Smooth muscle cell (in vitro differentiated cells): ENCODE data around the gene IFT25. TPM values are rescaled to one million over a fixed set of nuclear protein-coding genes. Genes with fewer than 3 reads are reported as not detected.

Experiments used
- DNase-seq: peaks from one replicate; lab custom pipeline; 2025; ENCODE audit not compliant: unreplicated experiment; lab: John Stamatoyannopoulos, UW
- H2AFZ ChIP-seq: fragments of 200-600 bp; sonication (generic); 2 replicates; pipeline ENCODE4 v1.6.0; 2016; ENCODE audit warnings: antibody characterized with exemption, low read depth, mild to moderate bottlenecking
- H3F3A ChIP-seq: fragments of 200-600 bp; sonication (generic); 2 replicates; pipeline ENCODE4 v1.6.0; 2017; ENCODE audit warnings: antibody characterized with exemption, low read depth
- H3K27ac ChIP-seq: fragments of 200-600 bp; sonication (generic); 2 replicates; pipeline ENCODE4 v1.5.1; 2016; ENCODE audit warnings: low read depth, mild to moderate bottlenecking
- H3K27me3 ChIP-seq: fragments of 200-600 bp; sonication (generic); 2 replicates; pipeline ENCODE4 v1.6.1; 2016; ENCODE audit warnings: low read depth, mild to moderate bottlenecking
- H3K36me3 ChIP-seq: fragments of 200-600 bp; sonication (generic); 2 replicates; pipeline ENCODE4 v1.5.1; 2016; ENCODE audit warnings: low read depth
- H3K4me1 ChIP-seq: fragments of 200-600 bp; sonication (generic); 2 replicates; pipeline ENCODE4 v1.5.1; 2016; ENCODE audit warnings: low read depth
- H3K4me2 ChIP-seq: fragments of 200-600 bp; sonication (generic); 2 replicates; pipeline ENCODE4 v1.6.0; 2016; ENCODE audit warnings: mild to moderate bottlenecking
- H3K4me3 ChIP-seq: fragments of 200-600 bp; sonication (generic); 2 replicates; pipeline ENCODE4 v1.5.1; 2016; ENCODE audit warnings: mild to moderate bottlenecking
- H3K79me2 ChIP-seq: fragments of 200-600 bp; sonication (generic); 2 replicates; pipeline ENCODE4 v1.6.0; 2016; ENCODE audit warnings: low read depth, mild to moderate bottlenecking
- H3K9ac ChIP-seq: fragments of 200-600 bp; sonication (generic); 2 replicates; pipeline ENCODE4 v1.6.0; 2016; ENCODE audit warnings: low read depth
- H3K9me3 ChIP-seq: fragments of 200-600 bp; sonication (generic); replicated peaks from 2 replicates; pipeline ENCODE4 v1.5.1; 2016; ENCODE audit warnings: low read depth
- H4K20me1 ChIP-seq: fragments of 200-600 bp; sonication (generic); 2 replicates; pipeline ENCODE4 v1.6.0; 2016; ENCODE audit warnings: low read depth
- CTCF ChIP-seq: fragments of 200-600 bp; sonication (generic); IDR thresholded peaks from 2 replicates; pipeline ENCODE4 v1.5.1; 2017; ENCODE audit warnings: borderline replicate concordance, mild to moderate bottlenecking, antibody characterized with exemption; ENCODE audit not compliant: insufficient read depth, poor library complexity, severe bottlenecking
- WGBS: methylation state at CpG from one replicate; pipeline ENCODE4 v1.1.7; 2016; ENCODE audit warnings: low lambda C conversion rate; 5-methylcytosine and 5-hydroxymethylcytosine counted together
- polyA plus RNA-seq: library from polyadenylated mRNA; unstranded; fragments of >200 nt; fragmentation: Nextera tagmentation; extraction: Ambion mirVana; gene quantifications from 2 replicates; pipeline ENCODE4 v1.2.1, GENCODE V29; 2016
- total RNA-seq: library from RNA; depleted of rRNA; stranded (reverse); fragments of >200 nt; gene quantifications from 2 replicates; pipeline ENCODE4 v1.2.3, GENCODE V29; 2014

IFT25 gene
- total and polyA plus RNA-seq, 2 experiments from 2014 or later = 27.4 to 46.3 TPM

GRCh38 chr1:53986458-53986857 lies 41.0 kb upstream of the IFT25 start:
- Histone ChIP-seq H4K20me1 (no peaks in the 10 kb centered on the region), H3K4me1 (peaks cover 14% of the 10 kb centered on the region), H3K27me3 (no peaks in the 10 kb centered on the region), H3K36me3 (no peaks in the 10 kb centered on the region), H3F3A (no peaks in the 10 kb centered on the region), H3K27ac (no peak overlapping the region), H3K9me3 (no peaks in the 10 kb centered on the region), H3K79me2 (no peaks in the 10 kb centered on the region), H3K4me2 (no peak overlapping the region), H3K9ac (no peak overlapping the region), H2AFZ (no peak overlapping the region), H3K4me3 (no peak overlapping the region)
- WGBS = 93% methylated on average over 3 of the region's 3 CpGs
- no peak for DNase-seq
- no peak for TF ChIP-seq CTCF

GRCh38 chr1:53984726-53985125 lies 39.2 kb upstream of the IFT25 start:
- Histone ChIP-seq H3K4me1 (peaks cover 14% of the 10 kb centered on the region), H3F3A (no peaks in the 10 kb centered on the region), H3K36me3 (no peaks in the 10 kb centered on the region), H3K4me3 (no peak overlapping the region), H2AFZ (no peak overlapping the region), H3K27ac (no peak overlapping the region), H3K4me2 (no peak overlapping the region), H3K27me3 (no peaks in the 10 kb centered on the region), H3K9me3 (no peaks in the 10 kb centered on the region), H3K9ac (no peak overlapping the region), H3K79me2 (no peaks in the 10 kb centered on the region), H4K20me1 (no peaks in the 10 kb centered on the region)
- TF ChIP-seq CTCF = no peak
- no peak for DNase-seq

- H3K4me3 ChIP-seq = peak overlapping the region; percentile 48
- H3K79me2 ChIP-seq = no peaks in the 10 kb centered on the region
- no peak for DNase-seq
- H3K27me3 ChIP-seq = no peaks in the 10 kb centered on the region
- H3K4me1 ChIP-seq = peaks cover 14% of the 10 kb centered on the region
- H3K36me3 ChIP-seq = no peaks in the 10 kb centered on the region
- H3K27ac ChIP-seq = no peak overlapping the region
- WGBS = 6% methylated on average over 4 of the region's 4 CpGs
- no peaks in the 10 kb centered on the region for H3F3A ChIP-seq
- H4K20me1 ChIP-seq = no peaks in the 10 kb centered on the region
- H2AFZ ChIP-seq = peak overlapping the region; percentile 94
- TF ChIP-seq CTCF = no peak
- H3K9ac ChIP-seq = no peak overlapping the region
- H3K9me3 ChIP-seq = no peaks in the 10 kb centered on the region
- H3K4me2 ChIP-seq = peak overlapping the region; percentile 88
These were observed 37.2 kb upstream of the IFT25 start for GRCh38 chr1:53982763-53983104.

- no peaks in the 10 kb centered on the region for H3K27me3 ChIP-seq
- TF ChIP-seq CTCF = no peak
- peak overlapping the region; percentile 23 for H3K9ac ChIP-seq
- H3F3A ChIP-seq = no peaks in the 10 kb centered on the region
- H3K79me2 ChIP-seq = no peaks in the 10 kb centered on the region
- no peaks in the 10 kb centered on the region for H3K9me3 ChIP-seq
- H3K4me3 ChIP-seq = peak overlapping the region; percentile 48
- H4K20me1 ChIP-seq = no peaks in the 10 kb centered on the region
- H2AFZ ChIP-seq = peak overlapping the region; percentile 94
- DNase-seq = no peak
- no peaks in the 10 kb centered on the region for H3K36me3 ChIP-seq
- 49% methylated on average over 20 of the region's 20 CpGs for WGBS
- H3K27ac ChIP-seq = no peak overlapping the region
- peak overlapping the region; percentile 88 for H3K4me2 ChIP-seq
- H3K4me1 ChIP-seq = peaks cover 14% of the 10 kb centered on the region
These were observed 36.7 kb upstream of the IFT25 start for GRCh38 chr1:53982034-53982762.
